Neural cell (in vitro differentiated cells): Measurements from ENCODE around the gene KIR3DL3.
"Not testable (repeated sequence)": the region's sequence is repeated elsewhere in the genome, so short reads cannot be mapped to it uniquely, and the experiment has no call there.

ENCODE experiments used
- EP300 ChIP-seq: fragments of 450-650 bp; conservative IDR thresholded peaks from 2 replicates; pipeline ENCODE4 v1.6.1; 2014; ENCODE audit warnings: antibody characterized with exemption, mild to moderate bottlenecking, moderate library complexity; ENCODE audit not compliant: poor library complexity, severe bottlenecking
- TAF1 ChIP-seq: IDR thresholded peaks from 2 replicates; pipeline ENCODE4 v1.6.1; 2012; ENCODE audit warnings: low read depth
- TF ChIP-seq, protein P1 (sequence below): fragments of 450-650 bp; IDR thresholded peaks from 2 replicates; pipeline ENCODE4 v1.5.1; 2014; ENCODE audit warnings: antibody characterized with exemption, mild to moderate bottlenecking, moderate library complexity; ENCODE audit not compliant: poor library complexity, severe bottlenecking
- TF ChIP-seq, protein P2 (sequence below): IDR thresholded peaks from 2 replicates; pipeline ENCODE4 v1.6.1; 2012; ENCODE audit warnings: borderline replicate concordance

- TF ChIP-seq, protein P1, sequence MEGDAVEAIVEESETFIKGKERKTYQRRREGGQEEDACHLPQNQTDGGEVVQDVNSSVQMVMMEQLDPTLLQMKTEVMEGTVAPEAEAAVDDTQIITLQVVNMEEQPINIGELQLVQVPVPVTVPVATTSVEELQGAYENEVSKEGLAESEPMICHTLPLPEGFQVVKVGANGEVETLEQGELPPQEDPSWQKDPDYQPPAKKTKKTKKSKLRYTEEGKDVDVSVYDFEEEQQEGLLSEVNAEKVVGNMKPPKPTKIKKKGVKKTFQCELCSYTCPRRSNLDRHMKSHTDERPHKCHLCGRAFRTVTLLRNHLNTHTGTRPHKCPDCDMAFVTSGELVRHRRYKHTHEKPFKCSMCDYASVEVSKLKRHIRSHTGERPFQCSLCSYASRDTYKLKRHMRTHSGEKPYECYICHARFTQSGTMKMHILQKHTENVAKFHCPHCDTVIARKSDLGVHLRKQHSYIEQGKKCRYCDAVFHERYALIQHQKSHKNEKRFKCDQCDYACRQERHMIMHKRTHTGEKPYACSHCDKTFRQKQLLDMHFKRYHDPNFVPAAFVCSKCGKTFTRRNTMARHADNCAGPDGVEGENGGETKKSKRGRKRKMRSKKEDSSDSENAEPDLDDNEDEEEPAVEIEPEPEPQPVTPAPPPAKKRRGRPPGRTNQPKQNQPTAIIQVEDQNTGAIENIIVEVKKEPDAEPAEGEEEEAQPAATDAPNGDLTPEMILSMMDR = not testable (repeated sequence)
- not testable (repeated sequence) for TF ChIP-seq EP300, TAF1
- TF ChIP-seq, protein P2, sequence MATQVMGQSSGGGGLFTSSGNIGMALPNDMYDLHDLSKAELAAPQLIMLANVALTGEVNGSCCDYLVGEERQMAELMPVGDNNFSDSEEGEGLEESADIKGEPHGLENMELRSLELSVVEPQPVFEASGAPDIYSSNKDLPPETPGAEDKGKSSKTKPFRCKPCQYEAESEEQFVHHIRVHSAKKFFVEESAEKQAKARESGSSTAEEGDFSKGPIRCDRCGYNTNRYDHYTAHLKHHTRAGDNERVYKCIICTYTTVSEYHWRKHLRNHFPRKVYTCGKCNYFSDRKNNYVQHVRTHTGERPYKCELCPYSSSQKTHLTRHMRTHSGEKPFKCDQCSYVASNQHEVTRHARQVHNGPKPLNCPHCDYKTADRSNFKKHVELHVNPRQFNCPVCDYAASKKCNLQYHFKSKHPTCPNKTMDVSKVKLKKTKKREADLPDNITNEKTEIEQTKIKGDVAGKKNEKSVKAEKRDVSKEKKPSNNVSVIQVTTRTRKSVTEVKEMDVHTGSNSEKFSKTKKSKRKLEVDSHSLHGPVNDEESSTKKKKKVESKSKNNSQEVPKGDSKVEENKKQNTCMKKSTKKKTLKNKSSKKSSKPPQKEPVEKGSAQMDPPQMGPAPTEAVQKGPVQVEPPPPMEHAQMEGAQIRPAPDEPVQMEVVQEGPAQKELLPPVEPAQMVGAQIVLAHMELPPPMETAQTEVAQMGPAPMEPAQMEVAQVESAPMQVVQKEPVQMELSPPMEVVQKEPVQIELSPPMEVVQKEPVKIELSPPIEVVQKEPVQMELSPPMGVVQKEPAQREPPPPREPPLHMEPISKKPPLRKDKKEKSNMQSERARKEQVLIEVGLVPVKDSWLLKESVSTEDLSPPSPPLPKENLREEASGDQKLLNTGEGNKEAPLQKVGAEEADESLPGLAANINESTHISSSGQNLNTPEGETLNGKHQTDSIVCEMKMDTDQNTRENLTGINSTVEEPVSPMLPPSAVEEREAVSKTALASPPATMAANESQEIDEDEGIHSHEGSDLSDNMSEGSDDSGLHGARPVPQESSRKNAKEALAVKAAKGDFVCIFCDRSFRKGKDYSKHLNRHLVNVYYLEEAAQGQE = not testable (repeated sequence)
Measured at GRCh38 chr19:54756204-54757110, 32.2 kb downstream of the KIR3DL3 start.
